Measurements from ENCODE around the gene VAV1. TPM values are rescaled to one million over a fixed set of nuclear protein-coding genes. Genes with fewer than 3 reads are reported as not detected.

Gene VAV1
- total and polyA plus RNA-seq, 9 of the 15 experiments (the other 6 are each of a cell fraction or from before 2014, with no cell fraction given): 0.46 to 20.1 (median 11.1) TPM

DNA sequence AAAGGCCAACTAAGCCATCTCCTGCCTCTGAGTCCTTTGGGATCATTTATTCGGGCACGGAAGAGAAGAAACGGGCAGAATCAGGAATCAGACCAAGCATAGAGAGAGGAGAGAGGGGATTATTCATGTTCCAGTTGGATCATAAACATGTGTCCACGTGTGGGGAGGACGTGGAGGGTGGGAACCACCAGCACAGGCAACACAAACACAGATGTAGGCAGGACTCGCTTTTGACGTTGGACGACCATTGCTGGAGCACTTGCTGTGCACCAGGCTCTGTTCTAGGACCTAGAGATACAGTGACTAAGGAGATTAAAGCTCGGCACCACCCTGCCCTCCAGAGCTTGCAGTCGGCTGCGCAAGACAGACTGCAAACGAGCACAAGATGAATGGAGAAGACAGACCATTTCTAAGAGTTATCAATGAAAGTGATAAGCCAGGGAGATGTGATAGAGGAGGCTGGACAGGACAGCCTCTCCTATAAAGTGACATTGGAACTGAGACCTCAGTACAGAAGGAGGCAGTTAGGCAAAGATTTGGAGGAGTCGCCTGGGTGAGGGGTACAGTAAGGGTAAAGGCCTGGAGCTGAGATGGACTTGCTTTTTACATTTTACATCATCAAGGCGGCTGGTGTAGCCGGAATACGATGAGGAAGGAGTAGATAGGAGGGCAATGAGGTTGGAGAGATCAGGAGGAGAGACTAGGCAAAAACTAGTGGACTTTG lies 6.0 kb upstream of the VAV1 start (continued):
- TF ChIP-seq REST (IDR thresholded peaks at IDR 0.05; ENCODE audit: borderline replicate concordance) (no peak), REST (CRISPR knock-in tag; IDR thresholded peaks at IDR 0.05; ENCODE audit: low read depth) (no peak), ZNF707 (CRISPR knock-in tag; conservative IDR thresholded peaks at IDR 0.05) (no peak), ZNF518B (CRISPR knock-in tag; IDR thresholded peaks at IDR 0.05) (no peak), ZNF12 (CRISPR knock-in tag; IDR thresholded peaks at IDR 0.05) (no peak), CC2D1A (IDR thresholded peaks at IDR 0.05) (no peak), ZNF586 (CRISPR knock-in tag; conservative IDR thresholded peaks at IDR 0.05) (no peak), ZNF766 (CRISPR knock-in tag; conservative IDR thresholded peaks at IDR 0.05) (no peak), ETV6 (IDR thresholded peaks at IDR 0.05; ENCODE audit: borderline replicate concordance in 1 of 2, low read depth in 2 of 2, low read length in 1 of 2) (no peak), ETV6 (CRISPR knock-in tag; IDR thresholded peaks at IDR 0.05; ENCODE audit: borderline replicate concordance) (no peak), FOXM1 (IDR thresholded peaks at IDR 0.05; ENCODE audit: low read depth) (no peak), FOXM1 (CRISPR knock-in tag; IDR thresholded peaks at IDR 0.05; ENCODE audit: low read depth) (no peak), ZFP30 (CRISPR knock-in tag; IDR thresholded peaks at IDR 0.05; ENCODE audit: borderline replicate concordance) (no peak)
- TF ChIP-seq, protein P1, sequence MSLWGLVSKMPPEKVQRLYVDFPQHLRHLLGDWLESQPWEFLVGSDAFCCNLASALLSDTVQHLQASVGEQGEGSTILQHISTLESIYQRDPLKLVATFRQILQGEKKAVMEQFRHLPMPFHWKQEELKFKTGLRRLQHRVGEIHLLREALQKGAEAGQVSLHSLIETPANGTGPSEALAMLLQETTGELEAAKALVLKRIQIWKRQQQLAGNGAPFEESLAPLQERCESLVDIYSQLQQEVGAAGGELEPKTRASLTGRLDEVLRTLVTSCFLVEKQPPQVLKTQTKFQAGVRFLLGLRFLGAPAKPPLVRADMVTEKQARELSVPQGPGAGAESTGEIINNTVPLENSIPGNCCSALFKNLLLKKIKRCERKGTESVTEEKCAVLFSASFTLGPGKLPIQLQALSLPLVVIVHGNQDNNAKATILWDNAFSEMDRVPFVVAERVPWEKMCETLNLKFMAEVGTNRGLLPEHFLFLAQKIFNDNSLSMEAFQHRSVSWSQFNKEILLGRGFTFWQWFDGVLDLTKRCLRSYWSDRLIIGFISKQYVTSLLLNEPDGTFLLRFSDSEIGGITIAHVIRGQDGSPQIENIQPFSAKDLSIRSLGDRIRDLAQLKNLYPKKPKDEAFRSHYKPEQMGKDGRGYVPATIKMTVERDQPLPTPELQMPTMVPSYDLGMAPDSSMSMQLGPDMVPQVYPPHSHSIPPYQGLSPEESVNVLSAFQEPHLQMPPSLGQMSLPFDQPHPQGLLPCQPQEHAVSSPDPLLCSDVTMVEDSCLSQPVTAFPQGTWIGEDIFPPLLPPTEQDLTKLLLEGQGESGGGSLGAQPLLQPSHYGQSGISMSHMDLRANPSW (CRISPR knock-in tag; IDR thresholded peaks at IDR 0.05): no peak

Measured in K562 (cell line).